PFSK-1 (cell line): ENCODE data around the gene RAB13.
A peak's percentile ranks its signal among the peaks of the same experiment; 100 is the strongest.

Experiments
- FOXP2 ChIP-seq: optimal IDR thresholded peaks from 2 replicates; pipeline ENCODE3; 2011; ENCODE audit warnings: borderline replicate concordance, control low read depth, inconsistent platforms; ENCODE audit not compliant: insufficient read depth; ENCODE audit errors: extremely low read length, extremely low read depth
- POLR2AphosphoS5 ChIP-seq: IDR thresholded peaks from 2 replicates; pipeline ENCODE4 v1.6.1; 2012; ENCODE audit warnings: low read depth, mild to moderate bottlenecking, control low read depth, low read length, moderate library complexity
- SIN3A ChIP-seq: IDR thresholded peaks from 2 replicates; pipeline ENCODE4 v1.6.1; 2012; ENCODE audit warnings: mild to moderate bottlenecking, low read length, moderate library complexity, borderline replicate concordance; ENCODE audit not compliant: insufficient read depth
- TAF1 ChIP-seq: IDR thresholded peaks from 2 replicates; pipeline ENCODE4 v1.6.1; 2012; ENCODE audit warnings: low read length, control low read depth, borderline replicate concordance; ENCODE audit not compliant: insufficient read depth
- TF ChIP-seq, protein P1 (sequence below), 2 experiments: IDR thresholded peaks; 2 replicates each; pipeline versions ENCODE4 v1.6.1 to v1.8.0; 2011 to 2012; ENCODE audit warnings: low read depth in 2 of 2, low read length in 2 of 2, control low read depth in 1 of 2, inconsistent platforms in 1 of 2, mild to moderate bottlenecking in 1 of 2, moderate library complexity in 1 of 2; ENCODE audit not compliant: insufficient read depth in 1 of 2

RAB13 gene

DNA sequence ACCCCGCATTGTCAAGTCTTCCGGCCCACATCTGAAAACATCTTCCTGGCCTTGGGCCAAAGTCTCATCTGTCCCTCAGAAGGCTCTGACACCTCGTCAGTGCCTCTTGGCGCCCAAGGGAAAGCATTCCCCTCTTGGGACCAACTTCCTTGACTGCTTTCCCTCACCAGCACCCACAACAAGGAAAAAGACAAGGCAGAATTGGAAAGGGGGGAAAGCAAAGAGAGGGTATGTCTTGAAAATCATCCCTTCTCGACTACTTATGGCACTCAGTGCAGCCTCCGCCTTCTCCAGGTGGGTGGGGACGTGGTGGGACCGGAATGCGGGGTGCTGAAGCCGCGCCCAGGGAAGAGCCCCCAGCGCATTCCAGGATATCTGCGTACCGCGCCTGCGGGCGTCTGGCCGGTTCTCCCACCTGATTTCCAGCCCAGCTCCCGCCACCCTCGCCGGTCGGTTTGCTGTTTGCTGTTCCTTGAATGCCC is 22.2 kb downstream of the RAB13 start:
- no peak for TF ChIP-seq SIN3A
- no peak for TF ChIP-seq TAF1
- TF ChIP-seq POLR2AphosphoS5: peak; percentile 48; the same call in 1 of the 2 replicates

- TF ChIP-seq POLR2AphosphoS5 (peak; percentile 82), SIN3A (0 out of 2 replicates have a peak, but pooled peaks have one; percentile 10), FOXP2 (no peak), TAF1 (peak; percentile 75; the same call in 1 of the 2 replicates)
- TF ChIP-seq, protein P1, sequence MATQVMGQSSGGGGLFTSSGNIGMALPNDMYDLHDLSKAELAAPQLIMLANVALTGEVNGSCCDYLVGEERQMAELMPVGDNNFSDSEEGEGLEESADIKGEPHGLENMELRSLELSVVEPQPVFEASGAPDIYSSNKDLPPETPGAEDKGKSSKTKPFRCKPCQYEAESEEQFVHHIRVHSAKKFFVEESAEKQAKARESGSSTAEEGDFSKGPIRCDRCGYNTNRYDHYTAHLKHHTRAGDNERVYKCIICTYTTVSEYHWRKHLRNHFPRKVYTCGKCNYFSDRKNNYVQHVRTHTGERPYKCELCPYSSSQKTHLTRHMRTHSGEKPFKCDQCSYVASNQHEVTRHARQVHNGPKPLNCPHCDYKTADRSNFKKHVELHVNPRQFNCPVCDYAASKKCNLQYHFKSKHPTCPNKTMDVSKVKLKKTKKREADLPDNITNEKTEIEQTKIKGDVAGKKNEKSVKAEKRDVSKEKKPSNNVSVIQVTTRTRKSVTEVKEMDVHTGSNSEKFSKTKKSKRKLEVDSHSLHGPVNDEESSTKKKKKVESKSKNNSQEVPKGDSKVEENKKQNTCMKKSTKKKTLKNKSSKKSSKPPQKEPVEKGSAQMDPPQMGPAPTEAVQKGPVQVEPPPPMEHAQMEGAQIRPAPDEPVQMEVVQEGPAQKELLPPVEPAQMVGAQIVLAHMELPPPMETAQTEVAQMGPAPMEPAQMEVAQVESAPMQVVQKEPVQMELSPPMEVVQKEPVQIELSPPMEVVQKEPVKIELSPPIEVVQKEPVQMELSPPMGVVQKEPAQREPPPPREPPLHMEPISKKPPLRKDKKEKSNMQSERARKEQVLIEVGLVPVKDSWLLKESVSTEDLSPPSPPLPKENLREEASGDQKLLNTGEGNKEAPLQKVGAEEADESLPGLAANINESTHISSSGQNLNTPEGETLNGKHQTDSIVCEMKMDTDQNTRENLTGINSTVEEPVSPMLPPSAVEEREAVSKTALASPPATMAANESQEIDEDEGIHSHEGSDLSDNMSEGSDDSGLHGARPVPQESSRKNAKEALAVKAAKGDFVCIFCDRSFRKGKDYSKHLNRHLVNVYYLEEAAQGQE (IDR thresholded peaks at IDR 0.05; ENCODE audit: insufficient read depth in 1 of 2, low read depth in 2 of 2, low read length in 2 of 2): 0 out of 4 replicates have a peak, but pooled peaks of 1 of the 2 experiments have one; percentile 18
Measured at GRCh38 chr1:153963030-153963849, 22.9 kb downstream of the RAB13 start, which contains the start of gene SLC39A1. TSS of gene SLC39A1 (minus strand) at chr1:153963537. CDS start at chr1:153962715, 822 bp downstream.

DNA sequence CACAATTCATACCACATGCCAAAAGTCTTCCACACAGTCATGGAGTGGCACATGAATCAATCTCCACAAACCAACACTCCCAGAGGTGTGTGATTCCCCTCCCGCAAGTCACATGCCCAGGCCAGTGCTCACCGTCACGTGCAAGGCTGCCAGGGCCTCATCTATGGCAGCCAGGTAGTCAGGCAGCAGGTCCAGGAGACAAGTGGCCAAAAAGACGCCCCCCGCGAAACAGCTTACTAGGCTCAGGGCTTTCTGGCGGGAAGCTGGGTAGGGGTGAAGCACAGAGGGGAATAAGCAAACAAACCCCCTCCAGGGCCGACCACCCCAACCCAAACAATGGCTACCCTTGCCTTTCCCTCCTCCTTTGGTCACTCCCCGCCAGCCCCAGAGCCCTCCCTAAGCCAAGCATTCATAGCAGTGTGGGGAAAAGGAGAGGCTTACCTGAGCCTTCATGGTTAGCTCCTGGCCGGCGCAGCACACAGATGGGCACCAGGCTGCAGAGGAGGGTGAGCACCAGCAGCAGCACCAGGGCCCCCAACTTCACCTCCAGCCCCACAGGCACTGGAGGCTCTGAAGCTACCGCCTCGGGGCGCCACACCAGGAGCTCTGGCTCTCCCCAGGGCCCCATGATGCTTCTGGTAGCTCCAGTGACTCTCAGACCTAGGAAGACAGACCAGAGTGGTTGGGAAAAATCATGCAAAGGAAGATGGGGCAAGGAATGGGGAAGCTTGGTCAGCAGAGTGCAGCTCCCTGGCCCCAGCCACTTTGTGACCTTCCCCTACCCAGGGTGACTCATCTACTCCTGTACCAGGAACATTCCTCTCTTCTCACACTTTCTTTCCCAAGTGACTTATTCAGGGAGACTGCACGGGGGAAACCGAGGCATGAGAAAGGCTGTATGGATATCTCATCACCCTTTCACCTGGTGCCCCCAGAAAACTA is 23.8 kb downstream of the RAB13 start:
- TF ChIP-seq FOXP2: no peak
- TF ChIP-seq, protein P1 (IDR thresholded peaks at IDR 0.05; ENCODE audit: insufficient read depth in 1 of 2, low read depth in 2 of 2, low read length in 2 of 2): no peak
- no peak for TF ChIP-seq POLR2AphosphoS5
- TF ChIP-seq TAF1: no peak
- TF ChIP-seq SIN3A: no peak

GRCh38 chr1:153961421-153961820 is 24.7 kb downstream of the RAB13 start:
- TF ChIP-seq TAF1 (no peak), POLR2AphosphoS5 (no peak), SIN3A (no peak), FOXP2 (no peak)
- TF ChIP-seq, protein P1 (IDR thresholded peaks at IDR 0.05; ENCODE audit: insufficient read depth in 1 of 2, low read depth in 2 of 2, low read length in 2 of 2): no peak

DNA sequence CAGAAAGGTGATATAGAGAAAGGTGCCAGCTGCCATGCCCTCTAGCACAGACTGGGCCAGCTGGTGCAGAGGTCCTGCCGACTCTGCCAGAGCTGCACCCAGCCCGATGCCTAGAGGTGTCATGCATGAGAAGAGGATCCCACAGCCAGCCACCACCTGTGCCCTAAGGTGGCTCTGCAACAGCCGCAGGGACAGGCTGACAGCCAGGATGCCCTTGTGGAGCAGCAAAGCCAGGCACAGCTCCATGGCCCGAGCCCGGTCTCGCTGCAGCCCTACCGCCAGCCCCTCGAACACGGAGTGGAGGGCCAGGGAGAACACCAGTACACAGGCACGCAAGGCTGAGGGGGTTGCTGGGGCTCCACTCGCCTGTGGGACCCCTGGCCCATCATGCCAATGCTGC is 25.9 kb downstream of the RAB13 start:
- TF ChIP-seq SIN3A (no peak), TAF1 (no peak), POLR2AphosphoS5 (no peak), FOXP2 (no peak)
- TF ChIP-seq, protein P1 (IDR thresholded peaks at IDR 0.05; ENCODE audit: insufficient read depth in 1 of 2, low read depth in 2 of 2, low read length in 2 of 2): no peak
